Occipital lobe (tissue), 2 donors: ENCODE measurements around the gene THAP7. TPM values are rescaled to one million over a fixed set of nuclear protein-coding genes. Genes with fewer than 3 reads are reported as not detected.
"Not testable (repeated sequence)": the region's sequence is repeated elsewhere in the genome, so short reads cannot be mapped to it uniquely, and the experiment has no call there.

Experiments
- DNase-seq: peaks from one replicate; lab custom pipeline; 2025; lab: John Stamatoyannopoulos, UW
- total RNA-seq: library from RNA; depleted of rRNA; stranded (reverse); fragments of >200 nt; gene quantifications from one replicate; pipeline ENCODE4 v1.2.3, GENCODE V29; 2014

THAP7 gene
- total RNA-seq, 1 donor from 2014 or later, result 21.8 TPM

DNA sequence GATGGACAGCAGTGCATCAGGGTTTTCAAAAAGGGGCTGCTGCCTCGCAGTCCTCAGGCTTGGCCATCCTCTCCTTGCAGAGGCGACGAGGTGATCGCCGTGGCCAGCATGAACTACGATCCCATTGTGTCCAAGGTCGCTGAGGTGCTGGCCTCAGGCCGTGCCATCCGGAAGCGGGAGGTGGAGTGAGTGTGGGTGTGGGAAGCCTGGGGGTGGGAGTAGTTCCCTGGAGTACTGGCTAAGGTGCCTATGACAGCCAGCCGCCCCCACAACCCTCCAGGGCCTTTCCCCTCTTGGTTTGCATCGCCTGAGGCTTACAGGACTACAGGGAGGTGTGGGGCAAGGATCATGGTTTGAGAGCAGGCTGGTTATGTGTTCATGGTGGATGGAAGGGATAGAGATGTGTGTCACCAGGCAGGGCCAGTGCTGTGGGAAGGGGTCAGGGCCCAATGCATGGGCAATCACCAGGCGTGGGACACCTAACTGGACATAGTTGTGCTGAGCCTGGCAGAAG, 21.9 kb downstream of the THAP7 start:
- no peak for DNase-seq

GRCh38 chr22:20979243-20979809, 22.6 kb downstream of the THAP7 start:
- no peak for DNase-seq

- no peak for DNase-seq
Measured at GRCh38 chr22:20978419-20978818, 23.5 kb downstream of the THAP7 start.

DNA sequence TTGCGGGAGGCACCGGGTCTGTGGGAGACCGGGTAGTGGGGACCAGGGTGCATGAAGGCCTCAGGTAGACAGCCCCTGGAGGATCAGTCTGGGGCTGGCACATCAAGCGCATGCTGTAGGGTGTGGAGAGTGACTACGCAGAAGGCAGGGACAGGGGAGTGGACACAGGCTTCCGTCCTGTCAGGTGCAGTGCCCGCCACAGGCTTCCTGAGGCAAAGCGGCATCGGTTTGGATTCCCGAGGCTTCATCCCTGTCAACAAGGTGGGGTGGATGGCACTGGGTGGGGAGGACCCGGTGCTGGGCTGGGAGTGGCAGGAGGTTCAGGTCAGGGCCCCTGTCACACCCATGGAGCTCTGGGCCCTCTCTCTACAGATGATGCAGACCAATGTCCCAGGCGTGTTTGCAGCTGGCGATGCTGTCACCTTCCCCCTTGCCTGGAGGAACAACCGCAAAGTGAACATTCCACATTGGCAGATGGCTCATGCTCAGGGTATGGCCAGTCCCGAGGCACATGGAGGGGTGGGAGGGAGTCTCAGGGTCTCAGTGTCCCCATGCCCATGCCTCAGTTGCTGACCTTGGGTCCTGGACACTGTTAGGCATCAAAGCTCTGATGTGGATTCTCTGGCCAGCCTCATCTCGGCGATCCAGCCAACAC, 24.3 kb downstream of the THAP7 start:
- no peak for DNase-seq

DNA sequence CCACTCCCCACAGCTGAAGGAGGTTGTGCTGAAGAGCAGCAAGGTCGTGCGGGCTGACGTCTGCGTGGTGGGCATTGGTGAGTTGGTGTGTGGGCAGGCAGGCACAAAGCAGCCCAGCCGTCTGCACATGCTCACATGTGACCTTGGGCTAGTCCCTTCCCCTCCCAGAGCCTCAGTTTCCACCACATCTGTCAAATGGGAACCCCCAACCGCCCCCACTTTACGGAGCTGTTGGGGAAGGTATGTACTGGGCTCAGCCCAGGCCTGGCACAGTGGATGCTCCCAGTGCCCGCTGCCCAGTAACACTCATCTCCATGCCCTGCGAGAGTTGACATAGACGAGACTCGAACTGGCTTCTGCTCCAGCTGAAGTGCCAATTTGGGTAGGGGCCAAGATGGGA, 24.9 kb downstream of the THAP7 start:
- no peak for DNase-seq

- DNase-seq, result no peak
Measured at GRCh38 chr22:20976291-20976877, 25.5 kb downstream of the THAP7 start.

GRCh38 chr22:20975541-20976290, 26.2 kb downstream of the THAP7 start:
- DNase-seq, result no peak

DNA sequence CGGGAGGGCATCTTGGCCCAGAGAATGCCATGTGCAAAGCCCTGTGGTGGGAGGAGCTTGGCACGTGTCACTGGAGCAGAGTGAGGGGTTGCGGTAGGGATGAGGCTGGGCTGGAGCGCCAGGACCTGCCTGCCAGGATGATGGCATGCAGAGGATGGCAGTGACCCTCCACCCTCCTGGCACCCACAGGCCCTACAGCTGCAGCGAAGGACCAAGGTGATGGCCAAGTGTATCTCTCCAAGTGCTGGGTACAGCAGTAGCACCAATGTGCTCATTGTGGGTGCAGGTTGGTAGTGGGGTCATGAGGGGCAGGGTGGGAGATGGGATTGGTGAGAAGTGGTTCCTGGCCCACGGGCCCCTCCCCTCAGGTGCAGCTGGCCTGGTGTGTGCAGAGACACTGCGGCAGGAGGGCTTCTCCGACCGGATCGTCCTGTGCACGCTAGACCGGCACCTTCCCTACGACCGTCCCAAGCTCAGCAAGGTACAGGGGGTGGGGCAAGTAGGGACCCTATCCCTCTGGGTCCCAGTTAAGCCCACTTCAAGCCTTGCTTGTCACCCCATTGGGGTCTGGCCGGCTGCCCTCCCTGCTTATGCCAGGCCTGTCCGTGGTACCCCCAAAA, 27.5 kb downstream of the THAP7 start:
- no peak for DNase-seq

DNA sequence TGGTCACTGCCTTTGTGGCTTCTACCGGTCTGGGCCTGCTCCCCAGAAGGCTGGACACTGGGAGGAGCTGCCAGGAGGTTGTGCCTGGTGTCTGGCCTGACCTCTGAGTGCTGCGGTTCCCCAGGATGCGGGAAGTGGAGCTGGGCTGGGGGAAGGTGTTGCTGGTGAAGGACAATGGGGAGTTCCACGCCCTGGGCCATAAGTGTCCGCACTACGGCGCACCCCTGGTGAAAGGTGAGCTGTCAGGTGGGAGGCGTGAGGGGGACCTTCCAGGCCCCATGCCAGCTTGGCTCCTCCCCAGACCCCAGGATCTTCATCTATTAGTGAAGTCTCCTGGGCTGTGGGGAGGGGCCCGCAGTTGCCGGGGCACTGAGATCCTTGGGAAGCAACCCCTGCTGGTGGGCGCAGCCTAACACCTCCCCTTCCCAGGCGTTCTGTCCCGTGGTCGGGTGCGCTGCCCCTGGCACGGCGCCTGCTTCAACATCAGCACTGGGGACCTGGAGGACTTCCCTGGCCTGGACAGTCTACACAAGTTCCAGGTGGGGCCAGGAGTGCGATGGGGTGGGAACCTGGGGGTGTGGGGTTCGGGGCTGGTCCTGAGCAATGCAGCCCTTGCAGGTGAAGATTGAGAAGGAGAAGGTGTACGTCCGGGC, 28.2 kb downstream of the THAP7 start:
- no peak for DNase-seq

DNA sequence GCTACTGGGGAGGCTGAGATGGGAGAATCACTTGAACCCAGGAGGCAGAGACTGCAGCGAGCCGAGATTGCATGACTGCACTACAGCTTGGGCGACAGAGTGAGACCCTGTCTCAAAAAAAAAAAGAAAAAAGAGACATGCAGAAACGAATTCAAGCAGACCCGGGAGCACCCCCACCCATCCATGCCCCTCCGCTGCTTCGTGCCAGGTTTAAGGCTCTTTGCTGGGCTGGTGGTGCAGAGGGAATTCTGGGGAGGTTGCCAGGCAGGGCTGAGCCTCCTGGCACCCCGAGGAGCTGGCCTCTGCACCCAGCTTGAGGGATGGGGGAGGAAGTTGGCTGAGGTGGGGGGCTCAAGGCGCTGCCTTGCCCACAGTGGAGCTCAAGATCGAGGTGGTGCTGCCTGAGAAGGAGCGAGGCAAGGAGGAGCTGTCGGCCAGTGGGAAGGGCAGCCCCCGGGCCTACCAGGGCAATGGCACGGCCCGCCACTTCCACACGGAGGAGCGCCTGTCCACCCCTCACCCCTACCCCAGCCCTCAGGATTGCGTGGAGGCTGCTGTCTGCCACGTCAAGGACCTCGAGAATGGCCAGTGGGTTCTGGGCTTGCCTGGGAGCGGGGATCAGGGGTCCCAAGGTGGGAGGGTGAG, 28.9 kb downstream of the THAP7 start:
- no peak for DNase-seq

DNA sequence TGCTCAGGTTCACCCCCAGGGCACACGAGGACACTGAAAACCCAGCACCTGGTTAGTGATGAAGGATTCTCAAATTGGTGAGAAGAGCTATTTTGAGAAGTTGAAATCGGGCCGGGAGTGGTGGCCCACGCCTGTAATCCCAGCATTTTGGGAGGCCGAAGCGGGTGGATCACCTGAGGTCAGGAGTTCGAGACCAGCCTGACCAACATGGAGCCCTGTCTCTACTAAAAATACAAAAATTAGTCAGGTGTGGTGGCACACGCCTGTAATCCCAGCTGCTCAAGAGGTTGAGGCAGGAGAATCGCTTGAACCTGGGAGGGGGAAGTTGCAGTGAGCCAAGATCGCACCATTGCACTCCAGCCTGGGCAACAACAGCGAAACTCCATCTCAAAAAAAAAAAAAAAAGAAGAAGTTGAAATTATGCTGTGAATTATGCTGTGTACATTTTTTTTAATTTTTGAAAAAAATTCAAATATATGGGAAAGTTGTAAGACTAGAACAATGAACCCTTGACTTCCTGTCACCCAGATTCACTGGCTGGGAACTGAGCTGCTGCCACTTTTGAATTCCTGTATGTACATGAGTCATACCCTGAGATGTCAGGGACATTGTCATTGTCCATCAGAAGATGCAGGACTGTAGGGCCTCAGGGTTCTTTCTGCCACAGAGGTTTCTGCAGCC, 29.8 kb downstream of the THAP7 start:
- not testable (repeated sequence) for DNase-seq

GRCh38 chr22:20970939-20971657, 30.8 kb downstream of the THAP7 start:
- no peak for DNase-seq

GRCh38 chr22:20968281-20968977, 33.5 kb downstream of the THAP7 start:
- DNase-seq, result no peak

GRCh38 chr22:20967697-20968211, 34.2 kb downstream of the THAP7 start:
- no peak for DNase-seq

DNA sequence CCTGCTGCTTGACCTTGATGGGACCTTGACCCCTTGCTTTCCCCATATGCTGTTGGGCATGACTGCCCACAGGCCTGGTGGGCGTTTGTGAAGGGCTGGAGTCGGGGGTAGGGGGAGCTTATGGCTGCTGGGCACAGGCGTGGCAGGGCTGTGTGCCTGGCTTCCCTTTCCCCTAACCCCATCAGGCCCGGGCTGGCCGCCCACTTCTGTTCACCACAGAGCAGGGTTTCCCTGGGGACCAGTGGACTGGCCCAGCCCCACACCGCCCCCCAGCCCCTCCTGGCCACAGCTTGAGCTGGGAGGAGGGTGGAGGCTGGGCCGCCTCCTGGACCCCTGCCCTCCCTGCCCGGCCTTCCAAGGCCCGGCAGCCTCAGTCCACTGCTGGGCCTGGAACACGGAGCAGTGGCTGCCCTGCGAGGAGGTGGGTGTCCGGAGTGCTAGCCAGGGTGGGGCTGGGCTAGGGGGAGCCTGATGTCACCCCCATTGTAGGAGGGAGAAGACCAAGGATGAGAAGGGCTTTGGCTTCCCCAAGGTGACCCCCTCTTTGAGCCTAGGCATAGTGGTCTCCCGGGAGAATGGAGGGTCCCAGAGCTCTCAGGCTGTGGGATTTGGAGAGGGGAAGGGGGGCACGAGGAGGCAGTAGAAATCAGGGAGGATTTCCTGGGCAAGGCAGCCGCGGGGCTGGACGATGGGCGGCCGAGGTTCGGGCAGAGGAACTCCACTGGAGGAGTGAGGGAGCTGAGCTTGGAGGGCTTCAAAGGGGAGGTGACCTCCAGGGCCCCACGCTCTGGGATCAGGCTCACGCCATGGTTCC, 34.8 kb downstream of the THAP7 start, which contains the start of gene AIFM3:
Gene AIFM3, plus strand, starts transcription at position 373 of the 814 bp plus-strand sequence. CDS start 690 bp downstream, outside the sequence.
- no peak for DNase-seq

DNA sequence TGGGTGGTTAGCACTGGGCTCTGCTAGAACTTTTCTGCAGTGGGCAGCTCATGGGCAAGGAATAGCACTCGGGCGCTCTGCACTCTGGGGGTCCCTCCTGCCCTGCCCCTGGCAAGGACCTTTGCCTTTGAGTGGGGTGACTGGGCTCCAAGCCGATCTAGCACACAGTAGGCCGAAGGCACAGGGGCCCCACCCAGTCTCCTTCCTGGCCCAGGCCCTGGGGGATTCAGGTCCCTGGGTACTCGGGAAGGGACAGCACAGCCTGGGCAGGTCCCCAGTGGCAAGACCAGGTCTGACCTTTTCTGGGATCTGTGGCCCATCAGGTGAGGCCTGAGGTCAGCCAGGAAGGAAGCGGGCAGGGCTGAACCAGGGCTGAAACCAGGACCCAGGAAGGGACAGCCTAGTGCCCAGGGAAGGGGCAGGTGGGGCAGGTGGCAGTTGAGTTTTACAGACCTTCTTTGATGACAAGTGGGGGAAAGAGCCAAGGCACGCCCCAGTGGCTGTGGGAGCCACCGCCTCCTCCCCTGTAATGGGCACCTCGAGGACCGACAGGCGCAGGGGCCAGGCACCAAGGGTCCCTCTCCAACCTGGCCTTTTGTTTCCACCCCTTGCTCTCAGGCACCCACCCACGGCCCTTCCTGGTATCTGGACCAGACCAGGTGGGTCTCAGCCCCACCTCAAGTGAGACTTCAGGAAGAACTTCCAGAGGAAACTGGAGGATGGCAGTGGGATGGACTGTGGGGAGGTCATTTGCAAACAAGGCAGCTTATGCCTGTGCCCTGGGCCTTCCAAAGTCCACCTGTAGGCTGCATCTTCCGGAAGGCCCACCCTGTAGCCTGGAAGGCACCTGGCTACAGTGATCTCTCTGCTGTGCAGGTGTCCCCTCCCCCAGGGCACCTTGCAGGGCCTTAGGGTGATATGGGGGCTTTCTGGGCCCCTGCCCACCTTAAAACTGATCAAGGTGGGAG, 35.7 kb downstream of the THAP7 start:
- no peak for DNase-seq
